Ectodermal cell (in vitro differentiated cells): ENCODE results near the gene FOXJ3.

Source experiments
- H3K27ac ChIP-seq: 2 replicates; pipeline ENCODE4 v1.7.0; 2013; ENCODE audit warnings: mild to moderate bottlenecking, low read depth, low read length; ENCODE audit not compliant: insufficient read depth, poor library complexity, severe bottlenecking
- H3K27me3 ChIP-seq: 2 replicates; pipeline ENCODE4 v1.7.0; 2013; ENCODE audit warnings: mild to moderate bottlenecking, low read length; ENCODE audit not compliant: insufficient read depth, control insufficient read depth, poor library complexity, severe bottlenecking
- H3K36me3 ChIP-seq: one replicate; pipeline ENCODE4 v1.7.0; 2013; ENCODE audit warnings: low read length; ENCODE audit not compliant: control insufficient read depth, insufficient read depth
- H3K4me1 ChIP-seq: one replicate; pipeline ENCODE4 v1.7.0; 2013; ENCODE audit warnings: low read length; ENCODE audit not compliant: control insufficient read depth, insufficient read depth
- H3K4me3 ChIP-seq: 2 replicates; pipeline ENCODE4 v1.7.0; 2013; ENCODE audit warnings: low read depth, low read length, control low read depth; ENCODE audit not compliant: insufficient read depth
- H3K9me3 ChIP-seq: 2 replicates; pipeline ENCODE4 v1.7.0; 2013; ENCODE audit warnings: mild to moderate bottlenecking, low read length, moderate library complexity; ENCODE audit not compliant: control insufficient read depth
- WGBS, 2 experiments: methylation state at CpG; one replicate each; pipeline ENCODE4 v1.1.7; 2013; ENCODE audit warnings: missing lambda C conversion rate in 2 of 2; 5-methylcytosine and 5-hydroxymethylcytosine counted together

Gene FOXJ3

DNA sequence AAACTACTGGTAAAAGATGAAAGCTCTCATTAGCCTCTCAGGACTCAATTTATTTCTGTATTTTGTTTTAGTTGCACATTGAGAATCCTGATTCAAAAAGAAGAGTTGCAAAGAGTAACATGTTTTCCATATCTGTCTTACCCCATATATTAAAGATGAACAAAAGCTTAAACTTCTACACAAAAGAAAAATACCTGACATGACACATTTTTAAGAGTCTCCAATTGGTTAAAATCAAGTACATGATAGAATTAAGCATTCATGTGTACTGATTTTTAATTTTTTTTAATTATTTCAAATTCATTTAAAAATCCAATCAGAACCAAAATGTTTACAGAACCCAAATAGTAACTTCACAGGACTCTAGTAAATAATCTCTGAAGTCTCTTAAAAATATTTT is 72.0 kb downstream of the FOXJ3 start:
- Histone ChIP-seq H3K9me3 (no peaks in the 10 kb centered on the region), H3K27me3 (no peaks in the 10 kb centered on the region), H3K27ac (no peak overlapping the region), H3K4me3 (no peak overlapping the region), H3K4me1 (no peaks in the 10 kb centered on the region), H3K36me3 (no peaks in the 10 kb centered on the region)

GRCh38 chr1:42260376-42261070 is 74.5 kb downstream of the FOXJ3 start:
- Histone ChIP-seq H3K27ac (no peak overlapping the region), H3K27me3 (no peaks in the 10 kb centered on the region), H3K9me3 (no peaks in the 10 kb centered on the region), H3K4me1 (no peaks in the 10 kb centered on the region), H3K4me3 (no peak overlapping the region), H3K36me3 (peaks cover 3% of the 10 kb centered on the region)
- WGBS, 2 experiments: 85 to 96% methylated on average over 1 of the region's 1 CpG

GRCh38 chr1:42259739-42260064 is 75.3 kb downstream of the FOXJ3 start:
- Histone ChIP-seq H3K4me1 (no peaks in the 10 kb centered on the region), H3K4me3 (no peak overlapping the region), H3K36me3 (peaks cover 3% of the 10 kb centered on the region), H3K27me3 (no peaks in the 10 kb centered on the region), H3K9me3 (no peaks in the 10 kb centered on the region), H3K27ac (no peak overlapping the region)
- 65 to 66% methylated on average over 4 of the region's 4 CpGs for WGBS, 2 experiments

DNA sequence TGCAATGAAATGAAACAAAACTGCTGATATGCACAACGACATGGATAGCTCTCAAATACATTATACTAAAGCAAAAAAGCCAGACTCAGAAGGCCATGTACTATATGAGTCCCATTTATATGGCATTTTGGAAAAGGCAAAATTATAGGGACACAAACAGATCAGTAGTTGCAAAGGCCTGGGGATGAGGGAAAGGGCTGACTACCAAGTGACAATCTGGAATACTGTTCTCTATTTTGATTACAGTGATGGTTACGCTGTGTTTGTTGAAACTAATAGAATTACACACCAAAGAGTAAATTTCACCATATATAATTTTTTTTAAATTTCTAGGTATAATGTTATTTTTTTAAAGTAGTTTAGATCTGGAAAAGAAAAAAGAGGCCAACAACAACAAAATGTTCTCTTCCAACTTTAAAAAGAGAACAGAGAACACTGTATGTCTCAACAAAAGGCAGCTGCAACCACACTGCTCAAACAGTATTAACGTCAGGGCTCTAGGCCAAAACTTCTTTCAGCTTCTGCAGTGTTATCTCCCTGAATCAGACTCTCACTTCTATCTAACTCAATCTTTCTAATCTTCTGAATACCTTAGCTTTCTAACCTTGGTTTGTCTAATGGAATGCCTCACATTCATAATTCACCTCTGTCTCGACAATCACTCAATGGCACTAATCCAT is 75.8 kb downstream of the FOXJ3 start:
- Histone ChIP-seq H3K27ac (no peak overlapping the region), H3K4me3 (no peak overlapping the region)
- WGBS, 2 experiments: 88 to 92% methylated on average over 3 of the region's 4 CpGs

GRCh38 chr1:42258218-42258617 is 76.8 kb downstream of the FOXJ3 start:
- Histone ChIP-seq H3K36me3 (peaks cover 3% of the 10 kb centered on the region), H3K4me3 (no peak overlapping the region), H3K27ac (no peak overlapping the region), H3K9me3 (no peaks in the 10 kb centered on the region), H3K4me1 (no peaks in the 10 kb centered on the region), H3K27me3 (no peaks in the 10 kb centered on the region)
- WGBS, 2 experiments: 89 to 100% methylated on average over 1 of the region's 1 CpG

More for the DNA sequence above, 75.8 kb downstream of the FOXJ3 start:
- no peaks in the 10 kb centered on the region for H3K27me3 ChIP-seq
- peaks cover 3% of the 10 kb centered on the region for H3K36me3 ChIP-seq
- H3K4me1 ChIP-seq: no peaks in the 10 kb centered on the region
- no peaks in the 10 kb centered on the region for H3K9me3 ChIP-seq

- WGBS, 2 experiments: 100% methylated on average over 1 of the region's 1 CpG; no CpG with 5 or more reads in 1 of the 2 experiments
- Histone ChIP-seq H3K9me3 (no peaks in the 10 kb centered on the region), H3K4me1 (no peaks in the 10 kb centered on the region), H3K27ac (no peak overlapping the region), H3K27me3 (no peaks in the 10 kb centered on the region), H3K36me3 (peaks cover 3% of the 10 kb centered on the region), H3K4me3 (no peak overlapping the region)
Observed at GRCh38 chr1:42251042-42251441, 84.0 kb downstream of the FOXJ3 start.

DNA sequence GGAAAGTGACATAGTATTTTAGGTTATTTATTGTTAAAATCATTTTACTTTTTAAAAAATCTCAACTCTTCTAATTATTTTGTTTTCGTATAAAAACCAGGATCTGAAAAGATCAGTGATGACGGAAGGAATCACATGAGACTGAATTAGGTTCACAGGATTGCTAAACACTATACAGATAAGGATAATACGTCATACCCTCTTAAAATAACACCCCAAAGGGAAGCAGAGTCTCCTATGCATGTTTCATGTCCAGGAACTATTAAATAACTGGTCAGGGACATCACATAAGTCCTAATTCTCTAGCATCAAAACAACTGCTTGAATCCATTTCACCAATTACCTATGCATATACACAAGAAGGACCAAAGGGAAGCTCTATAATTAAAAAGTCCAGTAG is 84.9 kb downstream of the FOXJ3 start:
- no peaks in the 10 kb centered on the region for H3K27me3 ChIP-seq
- H3K9me3 ChIP-seq: no peaks in the 10 kb centered on the region
- H3K4me1 ChIP-seq: no peaks in the 10 kb centered on the region
- WGBS, 2 experiments: 63 to 95% methylated on average over 1 to 3 of the region's 3 CpGs
- no peak overlapping the region for H3K4me3 ChIP-seq
- H3K36me3 ChIP-seq: no peaks in the 10 kb centered on the region
- no peak overlapping the region for H3K27ac ChIP-seq

GRCh38 chr1:42240966-42241755 is 93.9 kb downstream of the FOXJ3 start:
- H3K36me3 ChIP-seq: peaks cover 3% of the 10 kb centered on the region
- no peak overlapping the region for H3K27ac ChIP-seq
- WGBS, 2 experiments: 92 to 95% methylated on average over 5 of the region's 5 CpGs
- no peak overlapping the region for H3K4me3 ChIP-seq
- H3K9me3 ChIP-seq: peaks cover 2% of the 10 kb centered on the region
- H3K4me1 ChIP-seq: no peaks in the 10 kb centered on the region
- no peaks in the 10 kb centered on the region for H3K27me3 ChIP-seq

DNA sequence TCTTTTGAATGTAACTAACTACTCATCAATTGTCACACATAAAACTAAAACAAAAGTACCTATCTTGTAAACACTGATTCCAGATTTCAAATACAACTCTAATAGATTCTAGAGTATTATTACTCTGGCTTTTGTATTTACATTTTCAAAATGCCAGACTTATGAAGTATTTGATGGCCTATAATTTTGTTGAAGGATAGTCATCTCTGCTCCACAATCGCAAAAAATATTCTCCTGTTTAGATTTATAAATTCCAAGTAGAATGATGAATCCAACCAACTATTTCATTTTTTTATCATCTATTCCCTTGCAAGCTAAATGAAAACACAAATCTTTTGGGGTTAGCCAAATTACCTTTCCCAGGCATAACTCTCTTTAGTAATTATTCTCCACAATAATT is 95.5 kb downstream of the FOXJ3 start:
- Histone ChIP-seq H3K36me3 (peaks cover 3% of the 10 kb centered on the region), H3K27me3 (no peaks in the 10 kb centered on the region), H3K9me3 (peaks cover 2% of the 10 kb centered on the region), H3K27ac (no peak overlapping the region), H3K4me3 (no peak overlapping the region), H3K4me1 (no peaks in the 10 kb centered on the region)
- WGBS, 2 experiments: 100% methylated on average over 1 of the region's 1 CpG

DNA sequence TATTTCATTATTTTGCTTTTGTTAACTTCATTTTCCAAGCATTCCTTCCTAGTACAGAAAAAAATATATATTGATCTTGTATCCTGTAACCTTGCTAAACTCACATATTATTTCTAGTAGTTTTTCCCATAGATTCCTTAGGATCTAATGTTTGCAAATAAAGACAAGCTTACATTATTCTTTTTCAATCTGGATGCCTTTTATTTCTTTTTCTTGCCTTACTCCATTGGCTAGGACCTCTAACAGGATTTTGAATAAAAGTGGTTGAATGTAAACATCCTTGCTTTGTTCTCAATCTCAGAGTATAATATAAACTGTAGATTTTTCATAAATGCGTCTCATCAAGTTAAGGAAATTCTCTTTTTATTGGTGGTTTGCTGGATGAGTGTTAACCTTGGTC is 96.0 kb downstream of the FOXJ3 start:
- no peaks in the 10 kb centered on the region for H3K4me1 ChIP-seq
- H3K36me3 ChIP-seq: peaks cover 3% of the 10 kb centered on the region
- WGBS, 2 experiments: no CpG with 5 or more reads among the region's 1 CpG
- H3K27ac ChIP-seq: no peak overlapping the region
- H3K9me3 ChIP-seq: peaks cover 2% of the 10 kb centered on the region
- H3K27me3 ChIP-seq: no peaks in the 10 kb centered on the region
- H3K4me3 ChIP-seq: no peak overlapping the region
